Duodenal mucosa (tissue), 2 donors: ENCODE measurements around the gene ZC3H18.

Source experiments
- H3K27ac ChIP-seq: one replicate; pipeline ENCODE4 v1.7.0; 2013; ENCODE audit warnings: low read depth, low read length
- H3K27me3 ChIP-seq, 2 donors: one replicate each; pipeline ENCODE4 v1.7.0; 2013; ENCODE audit warnings: low read length in 2 of 2, control low read depth in 1 of 2; ENCODE audit not compliant: insufficient read depth in 2 of 2, control insufficient read depth in 1 of 2
- H3K36me3 ChIP-seq, 2 donors: one replicate each; pipeline ENCODE4 v1.7.0; 2013; ENCODE audit warnings: low read length in 2 of 2, control low read depth in 1 of 2; ENCODE audit not compliant: insufficient read depth in 2 of 2, control insufficient read depth in 1 of 2
- H3K4me1 ChIP-seq, 2 donors: one replicate each; pipeline ENCODE4 v1.7.0; 2013; ENCODE audit warnings: low read length in 2 of 2, control low read depth in 1 of 2; ENCODE audit not compliant: insufficient read depth in 2 of 2, control insufficient read depth in 1 of 2
- H3K4me3 ChIP-seq, 2 donors: one replicate each; pipeline ENCODE4 v1.7.0; 2013; ENCODE audit warnings: low read length in 2 of 2, low read depth in 1 of 2
- H3K9ac ChIP-seq, 2 donors: one replicate each; pipeline ENCODE4 v1.7.0; 2013; ENCODE audit warnings: low read length in 2 of 2, low read depth in 1 of 2
- H3K9me3 ChIP-seq, 2 donors: one replicate each; pipeline ENCODE4 v1.7.0; 2013; ENCODE audit warnings: low read length in 2 of 2, control low read depth in 1 of 2; ENCODE audit not compliant: control insufficient read depth in 1 of 2

The ZC3H18 gene

DNA sequence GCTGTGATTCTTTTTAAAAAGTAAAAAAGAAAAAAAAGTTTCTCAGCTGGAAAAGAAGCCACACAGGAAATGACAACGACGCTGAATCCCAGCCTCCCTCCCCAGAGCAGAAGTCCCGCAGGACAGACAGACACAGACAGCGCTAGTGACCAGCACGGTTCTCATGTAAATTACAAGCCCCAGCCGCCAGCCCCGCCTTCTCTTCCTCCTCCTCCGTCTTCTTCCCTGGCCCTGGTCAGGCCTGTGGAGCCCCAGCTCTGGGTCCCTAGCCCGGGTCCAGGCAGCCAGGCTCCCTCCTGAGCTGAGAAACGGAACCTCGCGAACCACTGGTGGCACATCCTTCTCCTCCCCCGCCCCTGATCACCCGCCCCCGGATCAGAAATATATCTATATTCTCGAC, 61.2 kb downstream of the ZC3H18 start:
- H3K27me3 ChIP-seq = peaks cover 0 to 4% of the 10 kb centered on the region in 2 donors
- H3K27ac ChIP-seq = no peak overlapping the region
- no peak overlapping the region for H3K4me3 ChIP-seq
- peaks cover 5 to 21% of the 10 kb centered on the region in 2 donors for H3K4me1 ChIP-seq
- no peak overlapping the region for H3K9ac ChIP-seq
- H3K36me3 ChIP-seq = peaks cover 7 to 47% of the 10 kb centered on the region in 2 donors
- no peaks in the 10 kb centered on the region for H3K9me3 ChIP-seq

DNA sequence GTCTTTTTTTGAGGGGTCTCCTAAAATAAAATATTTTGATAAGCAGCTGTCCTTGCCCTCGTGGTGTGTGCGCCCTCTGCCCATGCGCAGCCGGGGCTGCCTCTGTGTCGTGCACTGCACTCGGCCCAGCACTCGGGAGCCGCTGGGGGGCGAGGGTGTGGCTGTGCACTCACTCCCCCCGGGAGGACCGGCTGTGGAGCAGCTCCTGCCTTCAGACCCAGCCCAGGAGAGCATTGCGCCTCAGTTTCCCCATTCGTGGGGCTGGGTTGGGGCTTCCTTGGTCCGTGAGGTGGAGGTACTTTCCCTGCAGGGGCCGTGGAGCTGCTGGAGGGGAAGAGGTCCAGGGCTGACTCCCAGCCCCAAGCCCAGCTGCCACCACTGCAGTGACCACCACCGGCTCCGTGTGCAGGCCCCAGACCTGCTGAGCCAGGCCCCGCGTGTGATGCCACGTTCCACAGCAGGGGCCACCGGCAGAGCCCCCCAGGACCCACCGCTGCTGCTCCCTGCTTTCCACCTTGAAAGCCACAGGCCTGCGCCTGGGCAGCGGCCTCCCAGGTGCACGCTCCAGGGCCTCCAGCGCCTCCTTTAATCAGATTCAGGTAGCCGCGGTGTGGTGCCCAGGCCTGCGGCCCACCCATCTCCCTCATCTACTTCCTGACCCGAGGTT, 61.9 kb downstream of the ZC3H18 start:
- Histone ChIP-seq H3K27me3 (peaks cover 0 to 4% of the 10 kb centered on the region in 2 donors), H3K9me3 (no peaks in the 10 kb centered on the region), H3K9ac (no peak overlapping the region), H3K4me3 (no peak overlapping the region), H3K4me1 (peaks cover 5 to 21% of the 10 kb centered on the region in 2 donors), H3K36me3 (peaks cover 7 to 42% of the 10 kb centered on the region in 2 donors), H3K27ac (no peak overlapping the region)

DNA sequence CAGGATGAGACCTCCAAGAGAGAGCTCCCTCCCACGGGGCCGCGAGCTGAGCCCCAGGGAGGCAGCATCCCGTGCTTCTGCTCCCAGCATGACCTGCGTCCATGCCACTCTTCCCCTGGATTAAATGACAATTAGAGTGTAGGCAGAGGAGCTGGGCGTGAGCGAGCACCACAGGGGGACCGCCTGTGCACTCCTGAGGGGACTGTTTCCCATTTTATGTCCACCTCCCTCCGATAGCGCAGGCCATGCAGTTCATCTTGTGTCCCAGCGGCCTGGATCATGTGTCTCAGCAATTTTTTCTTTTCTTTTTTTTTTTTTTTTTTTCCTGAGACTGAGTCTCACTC, 62.4 kb downstream of the ZC3H18 start:
- Histone ChIP-seq H3K36me3 (peaks cover 7 to 38% of the 10 kb centered on the region in 2 donors), H3K27ac (no peak overlapping the region), H3K4me1 (peaks cover 5 to 21% of the 10 kb centered on the region in 2 donors), H3K9me3 (no peaks in the 10 kb centered on the region), H3K27me3 (peaks cover 0 to 4% of the 10 kb centered on the region in 2 donors), H3K9ac (no peak overlapping the region), H3K4me3 (no peak overlapping the region)

DNA sequence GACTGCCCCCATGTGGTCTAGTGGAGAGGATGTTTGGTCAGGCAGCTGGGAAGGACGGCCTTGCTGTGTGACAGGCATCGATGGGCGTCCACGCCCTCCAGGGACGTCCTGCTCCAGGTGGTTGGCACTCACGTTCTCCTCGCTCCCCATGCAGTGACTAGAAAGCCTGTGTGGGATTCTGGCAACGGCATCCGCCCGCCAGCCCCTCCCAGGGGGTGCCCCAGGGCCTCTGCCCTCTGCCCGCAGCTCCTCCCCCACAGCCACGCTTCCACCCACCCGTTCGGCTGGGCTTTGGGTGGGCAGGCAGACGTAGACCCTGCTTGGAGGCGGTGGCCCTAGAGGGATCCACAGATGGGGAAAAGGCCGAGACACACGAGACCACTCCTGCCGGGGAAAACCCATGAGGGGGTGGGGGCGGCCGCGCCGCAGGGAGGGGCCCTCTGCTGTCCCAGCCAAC, 63.5 kb downstream of the ZC3H18 start:
- no peaks in the 10 kb centered on the region for H3K9me3 ChIP-seq
- peaks cover 7 to 11% of the 10 kb centered on the region in 2 donors for H3K27me3 ChIP-seq
- no peak overlapping the region for H3K27ac ChIP-seq
- H3K4me3 ChIP-seq = peak overlapping the region; percentile 40 to 62
- H3K9ac ChIP-seq = peak overlapping the region in 1 of 2 donors; percentile 51
- H3K36me3 ChIP-seq = peaks cover 0 to 29% of the 10 kb centered on the region in 2 donors
- peaks cover 10 to 27% of the 10 kb centered on the region in 2 donors for H3K4me1 ChIP-seq

DNA sequence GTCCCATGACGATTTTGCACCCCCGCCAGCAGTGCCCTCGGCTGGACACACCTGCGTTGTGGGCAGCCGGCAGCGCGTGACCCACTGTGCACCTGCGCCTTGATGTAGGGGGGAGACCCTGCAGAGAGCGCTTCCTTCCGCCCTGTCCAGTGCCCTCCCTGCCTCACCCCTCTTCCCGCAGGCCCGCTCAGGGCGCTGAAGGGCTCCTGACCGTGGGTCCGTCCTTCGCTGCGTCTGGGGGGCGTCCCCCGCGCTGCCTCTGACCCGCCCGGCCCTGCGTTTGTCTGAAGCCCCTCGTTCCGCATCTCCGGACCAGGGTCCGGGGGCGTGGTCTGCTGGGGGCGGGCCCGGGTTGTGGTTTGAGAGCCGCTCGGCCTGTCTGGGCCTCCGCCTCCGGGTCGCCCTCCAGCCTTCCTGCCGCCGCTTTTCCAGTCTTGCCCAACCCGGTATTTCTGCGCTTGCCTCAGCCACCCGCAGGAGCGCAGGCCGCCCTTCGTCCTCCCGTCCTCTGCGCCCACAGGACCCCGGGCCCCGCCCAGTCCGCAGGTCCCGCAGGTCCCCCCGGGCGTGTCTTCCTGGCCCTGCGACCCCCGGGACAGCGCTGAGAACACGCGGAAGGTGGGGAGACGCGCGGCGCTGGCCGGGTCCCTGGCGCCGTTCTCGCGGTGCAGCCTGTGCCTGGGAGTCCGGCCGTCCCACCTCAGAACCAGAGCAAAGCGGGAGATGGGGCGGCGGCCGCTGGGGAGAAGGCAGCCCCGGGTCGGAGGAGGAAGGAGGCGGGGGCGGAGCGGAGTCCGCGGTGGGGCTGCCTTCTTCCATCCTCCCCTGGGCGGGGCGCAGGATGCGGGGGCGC, 64.2 kb downstream of the ZC3H18 start:
- Histone ChIP-seq H3K9me3 (no peaks in the 10 kb centered on the region), H3K27me3 (peaks cover 14 to 18% of the 10 kb centered on the region in 2 donors), H3K4me1 (peaks cover 17 to 34% of the 10 kb centered on the region in 2 donors), H3K27ac (no peak overlapping the region), H3K9ac (peak overlapping the region in 1 of 2 donors; percentile 12), H3K4me3 (peak overlapping the region; percentile 61 to 62), H3K36me3 (peaks cover 0 to 28% of the 10 kb centered on the region in 2 donors)

- peaks cover 21 to 25% of the 10 kb centered on the region in 2 donors for H3K27me3 ChIP-seq
Observed at GRCh38 chr16:88634994-88635670, 64.9 kb downstream of the ZC3H18 start.

DNA sequence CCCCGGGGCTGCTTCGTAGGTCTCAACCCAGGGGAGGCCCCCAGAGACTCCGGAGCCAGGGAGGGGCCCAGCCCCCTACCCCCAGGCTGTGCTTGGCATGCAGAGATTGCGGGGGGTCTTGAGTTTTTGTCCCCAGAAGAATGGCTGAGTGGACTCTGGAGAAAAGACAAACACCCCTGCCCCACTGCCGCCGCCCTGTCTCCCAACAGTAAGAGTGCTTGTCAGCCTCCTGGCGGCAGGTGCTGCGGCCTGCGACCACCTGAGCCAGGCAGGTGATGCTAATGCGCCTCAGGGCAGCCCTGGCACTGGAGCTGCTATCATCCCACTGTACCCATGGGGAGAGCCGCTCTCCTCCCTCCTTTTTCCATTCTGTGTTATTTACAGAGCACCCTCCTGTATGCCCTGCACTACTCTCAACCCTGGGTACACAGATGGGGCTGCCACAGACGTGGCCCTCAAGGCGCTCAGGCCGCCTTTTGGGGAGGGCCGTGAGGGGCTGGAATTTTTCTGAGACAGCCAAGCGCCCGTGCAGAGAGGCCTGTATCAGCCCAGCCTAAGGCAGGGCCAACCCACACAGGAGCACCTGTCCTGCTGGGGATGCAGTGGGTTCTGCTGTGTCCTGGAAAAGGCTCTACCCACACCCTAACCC, 65.6 kb downstream of the ZC3H18 start:
- Histone ChIP-seq H3K27ac (no peak overlapping the region), H3K36me3 (peaks cover 0 to 15% of the 10 kb centered on the region in 2 donors), H3K4me1 (peaks cover 25 to 38% of the 10 kb centered on the region in 2 donors), H3K4me3 (no peak overlapping the region), H3K9me3 (no peaks in the 10 kb centered on the region), H3K9ac (no peak overlapping the region), H3K27me3 (peaks cover 25 to 32% of the 10 kb centered on the region in 2 donors)

More at GRCh38 chr16:88634994-88635670, 64.9 kb downstream of the ZC3H18 start:
- Histone ChIP-seq H3K4me1 (peaks cover 25 to 38% of the 10 kb centered on the region in 2 donors), H3K4me3 (peak overlapping the region; percentile 45 to 62), H3K36me3 (peaks cover 0 to 20% of the 10 kb centered on the region in 2 donors), H3K27ac (no peak overlapping the region), H3K9ac (no peak overlapping the region), H3K9me3 (no peaks in the 10 kb centered on the region)

DNA sequence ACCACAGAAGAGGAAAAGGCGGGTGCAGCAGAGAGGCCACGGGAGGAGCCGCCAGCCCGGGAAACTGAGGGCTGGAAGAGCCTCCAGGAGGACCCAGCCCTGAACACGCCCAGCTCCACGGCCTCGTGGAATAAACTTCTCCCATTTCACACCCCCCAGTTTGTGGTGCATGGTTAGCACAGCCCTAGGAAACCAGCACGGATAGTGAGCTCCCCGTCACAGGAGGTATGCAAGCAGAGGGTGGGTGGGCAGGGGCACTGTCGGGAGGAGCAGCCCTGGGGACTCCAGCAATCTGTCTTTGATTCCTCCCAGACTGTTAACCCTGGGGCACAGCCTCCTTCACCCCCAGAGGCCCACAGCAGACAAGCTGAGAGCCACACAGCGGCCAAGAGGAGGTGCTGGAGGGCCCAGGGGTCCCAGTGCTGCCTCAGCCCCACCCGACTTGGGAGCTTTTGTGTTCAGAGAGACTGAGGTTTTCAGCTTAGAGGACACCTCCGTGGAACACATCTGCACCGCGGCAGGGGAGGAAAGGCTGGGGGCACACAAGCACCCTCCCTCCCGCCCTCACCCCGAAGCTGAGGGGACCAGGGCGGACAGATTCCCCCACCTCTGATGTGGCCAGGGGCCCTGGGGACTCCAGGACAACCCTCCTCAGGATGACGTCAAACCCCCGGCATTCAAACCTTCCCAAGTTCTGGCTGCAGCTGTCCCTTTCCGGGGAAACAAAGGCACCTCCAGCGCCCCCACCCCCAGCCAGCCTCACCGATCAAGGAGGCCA, 66.5 kb downstream of the ZC3H18 start:
- H3K9ac ChIP-seq = no peak overlapping the region
- H3K27me3 ChIP-seq = peaks cover 25 to 34% of the 10 kb centered on the region in 2 donors
- no peak overlapping the region for H3K4me3 ChIP-seq
- H3K27ac ChIP-seq = no peak overlapping the region
- peaks cover 0 to 7% of the 10 kb centered on the region in 2 donors for H3K36me3 ChIP-seq
- H3K9me3 ChIP-seq = no peaks in the 10 kb centered on the region
- H3K4me1 ChIP-seq = peaks cover 25 to 38% of the 10 kb centered on the region in 2 donors
